ENCODE data around the gene C3orf22.

Gene C3orf22

DNA sequence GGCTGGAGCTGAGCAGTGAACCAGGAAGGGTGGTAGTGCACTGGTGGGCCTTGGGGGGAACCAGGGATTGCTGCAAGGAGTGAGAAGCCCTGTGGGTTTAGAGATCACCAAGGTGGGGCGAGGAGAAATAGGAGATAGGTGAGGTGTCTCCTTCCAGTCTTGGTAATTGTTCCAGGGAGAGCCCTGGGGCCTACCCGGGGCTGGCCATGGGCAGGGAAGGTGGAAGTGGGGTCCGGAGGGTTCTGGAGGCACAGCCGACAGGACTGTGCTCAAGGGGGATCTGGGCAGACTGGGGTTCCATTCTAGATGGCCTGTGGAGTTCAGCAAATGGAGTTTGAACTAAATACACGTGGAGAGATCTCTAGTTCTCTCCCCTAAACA is 30.3 kb downstream of the C3orf22 start:
- no peak for DNase-seq (ENCODE audit: low read depth, low spot score)

DNA sequence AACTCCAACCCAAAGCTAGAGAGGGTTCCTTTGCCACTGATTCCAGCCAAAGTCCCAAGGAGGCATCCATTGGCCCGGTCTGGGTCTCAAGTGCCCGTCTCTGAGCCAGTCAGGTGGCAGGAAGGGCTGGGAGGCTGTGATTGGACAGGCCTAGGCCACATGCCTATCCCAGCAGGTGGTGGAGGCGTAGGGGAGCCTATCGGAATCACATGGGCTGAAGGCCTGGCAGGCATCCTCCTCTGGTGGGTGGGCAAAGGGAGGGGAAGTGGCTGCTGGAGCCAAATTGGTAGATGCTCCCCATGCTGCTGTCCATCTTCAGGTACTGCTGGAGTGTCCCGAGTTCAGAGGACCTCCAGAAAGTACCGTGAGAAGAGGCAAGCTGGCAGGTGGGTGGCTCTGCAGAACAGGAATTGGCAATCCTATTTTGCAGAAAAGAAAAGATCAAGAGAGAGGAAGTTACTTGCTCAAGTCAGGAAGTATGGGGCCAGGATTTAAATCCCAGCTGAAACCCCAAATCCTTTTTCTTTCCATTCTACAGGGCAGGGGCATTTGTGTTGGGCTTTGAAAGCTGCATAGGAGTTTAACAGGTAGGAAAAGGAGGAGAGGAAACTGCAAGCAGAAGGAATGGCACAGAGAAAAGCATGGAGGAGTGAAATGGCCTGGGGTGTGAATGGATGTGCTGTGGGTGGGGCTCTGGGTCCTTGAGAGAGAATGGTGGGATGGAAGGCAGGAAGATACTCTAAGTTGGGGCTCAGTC is 31.1 kb downstream of the C3orf22 start:
- no peak for DNase-seq (ENCODE audit: low read depth, low spot score)

DNA sequence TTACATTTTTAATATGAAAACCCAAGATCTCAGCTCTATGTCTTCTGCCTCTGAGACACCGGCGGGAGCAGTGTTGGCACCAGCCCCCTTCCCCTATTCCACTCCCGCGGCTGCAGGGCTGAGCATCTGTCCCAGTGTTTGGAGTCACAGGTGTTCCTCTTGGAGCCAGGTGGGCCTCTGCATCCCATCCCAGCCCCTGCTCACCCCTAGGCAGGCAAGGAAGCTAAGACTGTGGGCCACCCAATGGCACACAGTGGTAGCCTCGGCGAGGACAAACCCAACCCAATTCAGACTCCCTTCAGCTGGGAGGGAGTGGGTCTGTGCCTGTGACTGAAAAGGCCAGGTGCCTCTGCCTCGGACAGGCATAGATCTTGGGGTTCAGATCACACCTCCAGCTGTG is 31.7 kb downstream of the C3orf22 start:
- no peak for DNase-seq (ENCODE audit: low read depth, low spot score)

DNA sequence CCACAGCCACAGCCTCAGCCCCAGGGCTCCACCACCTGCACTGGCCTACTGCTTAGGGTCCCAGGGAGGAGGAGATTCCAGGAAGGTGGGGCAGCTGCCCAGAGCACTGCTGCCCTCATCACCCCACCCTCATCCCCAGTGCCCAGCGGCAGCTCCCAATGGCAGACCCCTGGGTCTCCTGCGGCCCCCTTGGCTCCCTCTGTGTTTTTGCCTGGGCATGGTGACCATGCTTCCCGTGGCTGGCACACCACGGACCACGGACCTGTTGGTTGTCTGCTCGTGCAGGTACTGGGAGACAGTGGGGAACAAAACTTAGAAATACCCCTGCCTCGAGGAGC is 32.1 kb downstream of the C3orf22 start:
- DNase-seq (ENCODE audit: low read depth, low spot score): no peak

DNA sequence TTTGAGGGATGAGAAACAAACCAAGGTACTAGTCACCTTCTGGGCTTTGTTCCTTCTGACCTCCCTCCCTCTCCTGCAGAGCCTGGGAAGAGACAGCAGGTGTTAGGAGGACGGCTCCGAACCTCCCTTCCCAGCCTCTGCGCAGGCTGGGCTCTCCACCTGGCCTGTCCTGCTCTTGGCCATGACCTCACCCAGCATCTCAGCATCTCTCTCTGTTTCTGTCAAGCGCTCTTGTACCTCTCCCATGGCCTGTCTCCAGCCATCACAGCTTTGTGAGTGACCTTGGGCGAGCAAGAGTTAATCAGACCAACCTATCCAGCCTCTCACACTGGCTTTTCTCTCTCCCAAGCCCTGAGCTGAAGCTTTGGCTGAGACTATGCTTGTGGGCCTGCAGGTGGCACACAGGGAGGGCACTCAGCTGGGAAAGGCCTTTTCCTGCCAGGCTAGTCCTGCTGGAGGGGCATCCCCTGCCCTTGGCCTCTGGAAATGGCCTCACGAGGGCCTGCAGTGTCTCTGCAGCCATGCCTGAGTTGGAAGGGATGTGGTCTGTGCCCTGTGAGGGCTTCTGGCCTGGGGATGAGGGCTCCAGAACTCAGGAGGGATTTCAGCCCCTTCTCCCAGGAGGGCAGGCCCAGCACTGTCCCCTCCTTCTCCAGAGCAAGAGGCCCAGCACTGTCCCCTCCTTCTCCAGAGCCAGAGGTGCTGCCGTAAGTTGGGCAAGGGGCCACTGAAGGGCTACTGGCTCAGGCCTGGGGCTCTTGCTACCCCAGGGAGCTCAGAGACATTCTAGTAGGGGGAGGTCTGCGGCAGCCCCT is 32.7 kb downstream of the C3orf22 start:
- DNase-seq (ENCODE audit: low read depth, low spot score): no peak

DNA sequence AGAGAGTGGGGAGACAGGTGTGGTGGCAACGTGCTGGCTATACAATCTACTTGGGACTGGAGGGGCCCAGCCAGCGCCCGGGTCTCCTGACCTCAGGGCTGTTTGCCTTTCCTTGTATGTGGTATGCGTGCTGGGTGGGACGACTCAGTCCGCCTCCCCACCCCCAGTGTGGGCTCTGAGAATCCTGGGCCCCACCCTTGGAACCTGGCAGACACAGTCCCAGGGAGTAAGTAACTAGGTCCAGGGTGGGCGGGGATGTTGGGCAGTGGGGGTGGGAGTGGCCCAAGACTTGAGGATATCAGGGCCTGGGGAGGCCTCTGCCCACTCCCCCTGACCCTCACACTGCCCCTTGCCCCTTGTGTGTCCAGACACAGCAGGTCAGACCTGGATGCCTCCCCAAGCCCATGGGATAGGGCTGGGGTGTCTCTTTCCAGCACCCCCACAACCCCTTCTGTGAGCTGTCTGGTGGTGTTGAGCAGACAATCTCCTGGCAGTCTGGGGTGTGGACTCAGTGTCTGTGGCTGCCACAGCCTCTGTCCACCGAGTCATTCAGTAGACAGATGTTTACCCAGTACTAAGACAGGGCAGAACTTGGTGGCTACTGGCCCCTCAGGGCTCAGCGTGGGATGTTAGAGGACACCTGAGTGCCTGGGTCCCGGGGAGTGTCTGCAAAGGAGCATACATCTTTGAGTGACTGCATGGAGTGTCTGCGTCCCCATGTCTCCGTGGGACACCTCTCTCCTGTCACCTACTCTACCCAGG is 33.5 kb downstream of the C3orf22 start:
- no peak for DNase-seq (ENCODE audit: low read depth, low spot score)

DNA sequence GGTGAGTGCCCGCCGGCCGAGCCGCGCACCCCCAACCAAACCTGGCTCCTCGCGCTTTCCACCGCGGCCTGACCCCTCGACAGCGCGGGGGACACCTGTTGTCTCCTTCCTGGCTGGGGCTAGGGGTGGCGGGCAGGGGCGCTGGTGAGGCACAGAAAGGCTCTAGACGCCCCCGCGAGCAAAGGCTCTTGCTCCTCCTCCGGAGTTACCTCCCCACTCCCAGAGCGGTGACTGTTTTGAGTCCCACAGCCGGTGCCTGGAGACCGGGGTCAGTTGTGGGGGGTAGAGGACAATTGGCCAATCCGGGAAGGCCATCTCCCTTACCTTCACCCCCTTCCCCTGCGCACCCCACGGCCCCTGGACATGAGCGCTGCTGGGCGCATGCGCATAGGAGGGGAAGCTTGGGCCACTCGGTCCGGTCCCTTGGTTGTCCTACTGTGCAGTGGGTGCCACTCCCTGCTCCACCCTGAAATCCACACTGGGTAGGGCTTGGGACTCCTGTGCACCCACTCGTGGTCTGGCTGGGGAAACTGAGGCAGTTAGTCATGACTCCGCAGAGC is 34.2 kb downstream of the C3orf22 start:
- DNase-seq (ENCODE audit: low read depth, low spot score): no peak

DNA sequence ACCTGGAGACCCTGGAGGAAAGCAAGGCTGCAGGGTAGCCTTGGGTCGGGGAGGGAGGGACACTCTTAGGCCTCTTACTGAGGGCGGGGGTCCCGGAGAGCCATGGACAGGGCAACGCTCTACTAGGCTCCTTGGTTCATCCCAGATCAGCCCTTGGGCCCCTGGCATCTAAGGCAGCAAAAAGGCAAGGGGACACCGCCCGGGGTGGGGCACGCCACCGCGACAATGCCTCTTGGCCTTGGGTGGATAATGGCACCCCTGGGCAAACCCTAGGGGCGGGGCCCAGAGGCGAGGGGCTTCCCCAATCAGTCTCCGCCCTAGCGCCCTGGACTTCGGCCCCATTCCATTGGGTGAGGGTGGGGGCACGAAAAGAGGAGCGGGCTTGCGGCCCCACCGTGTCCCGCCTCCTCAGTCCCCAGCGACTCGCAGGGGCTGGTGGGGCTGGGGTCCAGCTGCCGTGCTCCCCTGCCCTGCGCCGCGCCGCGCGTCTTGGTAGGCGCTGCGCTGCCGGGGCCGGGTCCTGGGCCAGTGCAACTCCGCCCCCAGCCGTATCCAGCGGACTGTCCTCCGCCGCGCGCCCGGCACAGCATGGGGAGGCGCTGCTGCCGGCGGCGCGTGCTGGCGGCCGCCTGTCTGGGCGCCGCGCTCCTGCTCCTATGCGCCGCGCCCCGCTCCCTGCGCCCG is 34.8 kb downstream of the C3orf22 start, which contains the start of gene CHST13:
Gene CHST13 (plus strand): TSS at position 411 of the 684 bp plus-strand sequence. CDS start 178 bp downstream, at position 589.
- no peak for DNase-seq (ENCODE audit: low read depth, low spot score)

DNA sequence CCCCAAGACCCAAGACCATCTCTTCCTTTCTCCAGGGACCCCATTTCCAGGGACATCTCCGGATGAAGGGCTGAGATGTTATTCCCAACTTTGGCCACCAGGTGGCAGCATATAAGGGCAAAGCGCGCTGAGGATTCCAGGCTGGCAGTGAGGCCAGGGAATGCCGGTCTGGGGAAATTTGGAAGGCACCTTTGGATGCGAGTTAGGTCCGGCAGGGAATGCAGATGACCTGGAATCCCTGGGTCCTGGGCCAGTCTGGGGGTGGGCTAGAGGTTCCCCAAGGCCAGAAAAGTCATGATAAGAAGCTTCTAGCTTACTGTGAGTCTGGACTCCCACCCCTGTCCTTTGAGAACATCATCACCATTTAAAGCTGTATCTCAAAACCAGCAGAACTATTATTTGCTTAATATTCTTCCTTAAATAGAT is 36.4 kb downstream of the C3orf22 start:
- DNase-seq (ENCODE audit: low read depth, low spot score): no peak

DNA sequence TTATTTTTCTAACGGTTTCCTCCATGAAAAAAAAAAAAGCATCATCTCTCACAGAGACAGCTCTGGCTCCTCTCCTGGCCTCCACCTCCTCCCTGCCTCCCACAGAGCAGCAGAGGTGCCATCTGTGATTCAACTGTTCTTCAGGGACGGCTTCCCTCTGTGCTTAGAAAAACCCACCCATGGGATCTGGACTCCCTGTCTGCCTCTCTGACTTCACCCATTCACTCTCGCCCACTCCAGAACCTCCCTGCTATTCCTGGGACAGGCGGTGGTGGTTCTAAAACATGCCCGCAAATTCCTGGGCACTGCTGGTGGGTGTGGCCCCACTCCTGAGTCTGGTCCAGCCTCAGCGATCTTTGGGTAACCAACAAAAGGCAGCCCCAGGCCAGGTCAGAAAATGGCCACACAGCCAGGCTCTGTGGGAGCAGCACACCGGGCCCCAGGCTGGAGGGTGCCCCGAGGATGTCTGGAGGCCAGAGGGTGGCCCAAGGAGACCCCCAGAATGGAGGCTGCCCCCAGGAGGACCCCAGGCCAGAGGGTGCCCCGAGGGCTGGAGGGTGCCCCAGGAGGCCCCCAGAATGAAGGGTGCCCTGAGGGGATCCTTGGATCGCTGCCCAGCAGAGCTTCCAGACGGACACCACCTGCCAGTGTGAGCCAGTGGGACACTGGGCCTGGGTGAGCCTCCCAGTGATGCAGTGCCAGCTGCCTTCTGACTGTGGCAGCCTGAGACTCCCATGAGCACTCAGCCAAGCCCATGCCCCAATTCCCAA is 37.4 kb downstream of the C3orf22 start:
- DNase-seq (ENCODE audit: low read depth, low spot score): no peak

DNA sequence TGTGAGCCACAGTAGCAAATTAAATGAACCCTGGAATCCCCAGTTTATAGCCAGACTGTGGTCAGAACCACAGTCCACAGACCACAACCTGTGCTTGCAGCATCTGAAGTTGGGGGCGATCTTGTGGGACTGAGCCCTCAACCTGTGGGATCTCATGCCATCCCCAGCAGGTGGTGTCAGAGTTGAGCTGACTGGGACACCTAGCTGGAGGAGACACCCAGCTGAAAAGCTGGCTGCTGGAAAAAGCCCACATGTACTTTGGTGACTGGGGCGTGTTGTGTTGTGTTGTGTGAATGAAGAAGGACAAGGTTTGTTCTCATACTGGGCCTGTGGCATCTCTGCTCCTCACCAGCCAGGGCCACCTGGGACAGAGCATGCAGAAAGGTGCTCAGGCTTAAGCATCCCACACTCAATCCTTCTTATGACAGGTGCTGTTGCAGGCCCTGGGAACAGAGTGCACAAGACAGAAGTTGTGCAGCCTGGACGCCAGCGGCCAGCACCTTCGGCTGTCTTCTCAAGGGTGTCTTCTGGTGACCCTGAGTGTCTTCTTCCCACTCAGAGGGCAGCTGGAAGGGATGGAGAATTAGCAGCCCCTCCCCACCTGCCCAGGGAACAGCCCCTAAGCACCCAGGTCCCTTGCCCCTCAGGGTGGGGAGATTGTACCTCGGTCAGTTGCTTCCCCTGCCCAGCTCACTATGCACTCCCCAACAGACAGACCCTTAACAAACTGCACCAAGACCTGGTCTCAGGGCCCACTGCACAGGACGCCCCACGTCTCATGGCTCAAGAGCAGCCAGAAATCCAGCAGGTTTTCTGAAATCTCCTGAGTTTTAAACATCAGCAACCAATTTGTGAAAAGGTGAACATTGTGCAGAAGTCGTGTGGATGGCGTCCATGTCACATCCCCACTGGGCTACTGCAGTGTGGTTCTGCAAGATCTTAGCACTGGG is 39.0 kb downstream of the C3orf22 start:
- DNase-seq (ENCODE audit: low read depth, low spot score): no peak

DNA sequence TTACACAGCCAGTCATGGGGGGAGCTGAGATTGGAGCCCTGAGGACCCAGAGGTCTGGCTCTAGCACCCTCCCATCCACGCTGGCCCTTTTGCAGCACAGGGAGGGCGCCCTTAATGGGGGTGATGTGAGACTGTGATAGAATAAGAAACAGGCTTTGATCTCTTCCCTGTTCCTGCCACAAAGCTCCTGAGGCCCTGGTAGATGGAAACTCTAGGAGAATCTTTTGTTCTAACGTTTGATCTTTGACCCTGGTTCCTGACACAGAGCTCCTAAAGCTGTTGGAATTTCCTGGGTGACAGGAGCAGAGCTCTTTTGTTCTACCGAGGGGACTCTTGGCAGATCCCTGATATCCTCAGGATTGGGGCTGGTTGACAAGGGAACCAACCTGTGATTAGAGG is 40.0 kb downstream of the C3orf22 start:
- DNase-seq (ENCODE audit: low read depth, low spot score): no peak

DNA sequence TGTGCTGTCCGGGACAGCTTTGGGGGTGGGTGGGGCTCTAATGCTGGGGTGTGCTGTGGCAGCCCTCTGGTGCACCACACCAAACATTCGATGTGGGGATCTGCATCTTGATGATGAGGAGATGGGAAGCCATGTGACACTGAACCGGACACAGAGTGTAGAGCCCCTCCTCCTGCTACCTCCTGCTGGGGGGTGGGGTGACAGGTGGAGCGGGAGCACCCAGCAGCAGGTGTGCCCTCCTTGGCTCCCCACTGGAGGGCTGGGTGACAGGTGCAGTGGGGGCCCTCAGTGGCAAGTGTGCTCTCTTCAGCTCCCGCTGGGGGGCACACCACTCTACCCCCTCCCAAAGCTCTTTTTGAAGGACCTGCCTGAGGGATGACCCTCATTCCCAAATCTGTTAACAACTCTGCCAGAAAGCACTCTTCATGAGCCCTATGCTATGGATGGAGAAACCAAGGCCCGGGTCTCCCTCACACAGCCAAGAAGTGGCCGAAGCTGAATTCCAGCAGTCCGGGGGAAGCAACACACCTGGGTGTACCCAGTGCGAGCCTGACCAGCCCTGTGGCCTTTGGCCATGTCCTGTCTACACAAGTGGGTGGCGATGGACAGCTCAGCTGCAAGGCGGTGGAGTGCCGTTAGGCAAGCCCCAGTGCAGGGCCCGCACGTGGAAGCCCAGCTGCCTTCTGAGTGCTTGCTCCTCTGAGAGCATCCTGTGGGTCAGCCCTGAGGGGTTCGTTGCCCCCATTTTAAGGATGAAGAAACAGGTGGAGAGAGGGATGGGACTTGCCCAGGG is 40.5 kb downstream of the C3orf22 start:
- no peak for DNase-seq (ENCODE audit: low read depth, low spot score)

DNA sequence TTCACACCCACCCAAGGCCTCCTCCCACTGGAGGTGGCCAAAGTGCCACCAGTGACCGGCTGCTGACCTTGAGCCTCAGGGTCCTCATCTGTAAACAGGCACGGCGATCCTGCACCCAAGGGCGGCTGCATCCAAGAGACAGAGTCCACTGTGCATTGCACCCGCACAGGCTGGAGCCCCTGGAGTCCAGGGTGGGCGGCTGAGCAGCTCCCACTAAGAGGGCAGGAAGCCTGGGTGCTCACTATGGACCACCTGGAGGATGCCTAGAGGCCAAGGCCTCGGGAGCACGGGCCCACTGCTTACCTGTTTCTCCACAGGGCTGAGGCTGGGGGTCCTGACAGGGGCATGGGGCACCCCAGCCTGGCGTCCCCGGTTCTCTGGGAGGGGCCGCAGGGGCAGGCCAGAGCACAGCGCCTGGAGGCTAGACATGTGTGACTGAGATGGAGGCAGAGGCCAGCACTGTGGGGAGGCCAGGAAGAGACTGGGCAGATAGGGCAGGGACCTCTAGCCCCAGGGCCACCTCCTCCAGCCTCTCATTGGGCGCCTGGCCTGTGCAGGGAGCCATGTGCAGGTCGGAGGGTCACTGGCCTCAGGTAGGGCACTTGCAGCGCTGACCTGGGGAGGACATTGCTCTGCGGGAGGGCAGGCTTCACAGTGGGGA is 41.3 kb downstream of the C3orf22 start, which contains the start of gene UROC1:
Gene UROC1 (minus strand): TSS at position 483 of the 661 bp plus-strand sequence. CDS start 54 bp downstream, at position 429.
- no peak for DNase-seq (ENCODE audit: low read depth, low spot score)

DNA sequence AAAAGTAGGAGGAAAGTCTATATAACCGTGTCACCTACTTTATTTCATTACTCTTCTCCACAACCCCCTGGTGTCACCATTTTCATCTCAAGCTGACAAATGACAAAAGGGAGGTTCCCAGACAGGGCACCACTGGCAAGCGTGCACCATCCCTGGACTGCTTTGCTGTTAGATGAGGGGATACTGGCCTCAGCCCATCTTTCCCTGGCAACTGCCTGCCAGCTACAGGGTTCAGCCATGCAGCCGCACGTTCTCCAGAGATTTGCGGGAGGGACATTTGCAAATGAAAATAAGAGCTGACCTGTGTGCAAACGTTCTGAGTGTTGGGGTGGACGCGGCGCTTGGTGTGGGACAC is 41.8 kb downstream of the C3orf22 start:
- no peak for DNase-seq (ENCODE audit: low read depth, low spot score)

DNA sequence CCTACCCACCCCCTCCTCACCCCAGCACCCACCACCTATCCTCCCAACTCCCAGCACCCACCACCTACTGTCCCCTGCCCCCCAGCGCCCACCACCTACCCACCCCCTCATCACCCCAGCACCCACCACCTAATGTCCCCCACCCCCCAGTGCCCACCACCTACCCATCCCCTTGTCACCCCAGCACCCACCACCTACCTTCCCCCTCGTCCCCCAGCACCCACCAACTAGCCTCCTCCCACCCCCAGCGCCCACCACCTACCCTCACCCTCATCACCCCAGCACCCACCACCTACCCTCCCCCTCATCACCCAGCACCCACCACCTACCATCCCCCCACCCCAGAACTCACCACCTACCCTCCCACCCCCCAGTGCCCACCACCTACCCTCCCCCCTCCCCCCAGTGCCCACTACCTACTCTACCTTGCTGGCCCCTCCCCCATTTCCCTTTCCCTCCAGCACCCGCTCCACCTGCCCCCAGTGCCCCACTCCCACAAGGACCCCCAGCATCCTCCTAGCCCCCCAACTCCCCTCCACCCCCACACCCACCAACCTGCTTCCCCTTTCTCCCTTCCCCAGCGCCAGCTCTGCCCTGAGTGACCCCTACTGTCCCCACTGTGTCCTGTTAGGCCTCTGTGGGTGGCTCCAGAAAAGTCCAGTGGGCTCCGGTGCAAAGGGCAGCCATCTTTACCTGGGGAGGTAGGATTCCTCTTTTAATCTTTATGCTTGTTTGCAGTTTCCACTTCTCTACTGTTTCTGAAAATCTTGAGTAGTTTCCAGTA is 42.4 kb downstream of the C3orf22 start:
- DNase-seq (ENCODE audit: low read depth, low spot score): no peak

DNA sequence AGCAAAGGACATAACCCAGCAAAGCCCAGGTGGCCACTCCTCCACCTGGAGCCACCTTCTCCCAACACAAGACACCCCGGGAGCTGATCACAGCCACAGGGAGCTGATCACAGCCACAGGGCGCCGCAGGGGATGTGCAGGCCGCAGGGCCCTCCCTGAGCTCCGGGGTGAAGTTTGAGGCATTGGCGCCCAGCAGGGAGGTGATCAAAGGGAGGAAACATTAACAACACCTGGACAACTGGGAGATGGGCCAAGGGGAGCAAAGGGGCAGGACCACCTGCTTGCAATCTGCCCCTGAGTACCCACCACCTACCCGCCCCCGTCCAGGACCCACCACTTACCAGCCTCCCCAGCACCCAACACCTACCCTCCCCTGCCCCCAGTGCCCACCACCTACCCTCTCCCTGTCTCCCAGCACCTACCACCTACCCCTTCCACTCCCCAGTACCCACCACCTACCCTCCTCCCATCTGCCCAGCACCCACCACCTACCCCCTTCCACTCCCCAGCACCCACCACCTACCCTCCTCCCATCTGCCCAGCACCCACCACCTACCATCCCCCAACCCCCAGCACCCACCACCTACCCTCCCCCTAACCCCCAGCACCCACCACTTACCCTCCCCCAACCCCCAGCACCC is 43.5 kb downstream of the C3orf22 start:
- no peak for DNase-seq (ENCODE audit: low read depth, low spot score)

Measured in activated naive CD8-positive, alpha-beta T cell treated with anti-CD3 and anti-CD28 coated beads, Interleukin-2, amount 50 U/mL, for 16 hours (primary cell).